ENCODE data around the gene LTN1.

Gene LTN1

DNA sequence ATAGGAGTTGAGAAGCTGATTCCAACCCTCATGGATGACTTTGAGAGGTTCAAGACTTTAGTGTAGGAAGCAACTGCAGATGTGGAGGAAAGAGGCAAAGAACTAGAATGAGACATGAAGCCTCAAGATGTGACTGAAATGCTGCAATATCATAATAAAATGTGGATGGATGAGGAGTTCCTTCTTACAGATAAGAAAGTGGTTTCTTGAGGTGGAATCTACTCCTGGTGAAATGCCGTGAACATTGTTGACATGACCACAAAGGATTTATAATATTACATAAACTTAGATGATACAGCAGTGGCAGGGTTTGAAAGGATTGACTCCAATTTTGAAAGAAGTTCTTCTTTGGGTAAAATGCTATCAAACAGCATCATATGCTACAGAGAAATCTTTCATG is 28.8 kb downstream of the LTN1 start:
- no peaks in the 10 kb centered on the region for H4K20me1 ChIP-seq (ENCODE audit: control insufficient read depth, insufficient read depth, low read depth, low read length)
- H3K4me3 ChIP-seq (ENCODE audit: low read length), result no peak overlapping the region
- no peaks in the 10 kb centered on the region for H3K9me2 ChIP-seq (replicated peaks; ENCODE audit: control insufficient read depth, low read length)
- no peak overlapping the region for H3K27ac ChIP-seq (ENCODE audit: low read depth, low read length)
- H3K4me1 ChIP-seq (ENCODE audit: control insufficient read depth, low read length), result no peaks in the 10 kb centered on the region
- TF ChIP-seq EZH2phosphoT487 (IDR thresholded peaks at IDR 0.05; ENCODE audit: borderline replicate concordance, low read length), result no peak
- TF ChIP-seq, protein P1, sequence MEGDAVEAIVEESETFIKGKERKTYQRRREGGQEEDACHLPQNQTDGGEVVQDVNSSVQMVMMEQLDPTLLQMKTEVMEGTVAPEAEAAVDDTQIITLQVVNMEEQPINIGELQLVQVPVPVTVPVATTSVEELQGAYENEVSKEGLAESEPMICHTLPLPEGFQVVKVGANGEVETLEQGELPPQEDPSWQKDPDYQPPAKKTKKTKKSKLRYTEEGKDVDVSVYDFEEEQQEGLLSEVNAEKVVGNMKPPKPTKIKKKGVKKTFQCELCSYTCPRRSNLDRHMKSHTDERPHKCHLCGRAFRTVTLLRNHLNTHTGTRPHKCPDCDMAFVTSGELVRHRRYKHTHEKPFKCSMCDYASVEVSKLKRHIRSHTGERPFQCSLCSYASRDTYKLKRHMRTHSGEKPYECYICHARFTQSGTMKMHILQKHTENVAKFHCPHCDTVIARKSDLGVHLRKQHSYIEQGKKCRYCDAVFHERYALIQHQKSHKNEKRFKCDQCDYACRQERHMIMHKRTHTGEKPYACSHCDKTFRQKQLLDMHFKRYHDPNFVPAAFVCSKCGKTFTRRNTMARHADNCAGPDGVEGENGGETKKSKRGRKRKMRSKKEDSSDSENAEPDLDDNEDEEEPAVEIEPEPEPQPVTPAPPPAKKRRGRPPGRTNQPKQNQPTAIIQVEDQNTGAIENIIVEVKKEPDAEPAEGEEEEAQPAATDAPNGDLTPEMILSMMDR (IDR thresholded peaks at IDR 0.05; ENCODE audit: low read depth, low read length, poor library complexity, severe bottlenecking), result no peak
- no peaks in the 10 kb centered on the region for H3F3A ChIP-seq (ENCODE audit: control insufficient read depth, insufficient read depth)
- H3K9me3 ChIP-seq (ENCODE audit: control insufficient read depth, insufficient read depth, low read length), result no peaks in the 10 kb centered on the region
- no peaks in the 10 kb centered on the region for H3K27me3 ChIP-seq (ENCODE audit: control insufficient read depth, low read length)
- H3K36me3 ChIP-seq (ENCODE audit: control insufficient read depth, low read length), result peaks cover 76% of the 10 kb centered on the region
- no peaks in the 10 kb centered on the region for H3K79me2 ChIP-seq (ENCODE audit: control insufficient read depth, low read length)
- H3K4me2 ChIP-seq (ENCODE audit: low read length), result no peak overlapping the region

DNA sequence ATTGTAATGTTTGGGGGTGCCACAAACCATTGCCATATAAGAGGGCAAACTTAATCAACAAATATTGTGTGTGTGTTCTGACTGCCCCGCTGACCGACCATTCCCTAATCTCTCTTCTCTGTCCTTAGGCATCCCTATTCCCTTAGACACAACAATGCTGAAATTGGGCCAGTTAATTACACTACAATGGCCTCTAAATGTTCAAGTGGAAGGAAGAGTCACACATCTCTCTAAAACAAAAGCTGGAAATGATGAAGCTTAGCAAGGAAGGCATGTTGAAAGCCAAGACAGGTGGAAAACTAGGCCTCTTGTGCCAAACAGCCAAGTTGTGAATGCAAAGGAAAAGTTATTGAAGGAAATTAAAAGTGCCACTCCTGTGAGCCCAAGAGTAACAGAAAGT is 30.2 kb downstream of the LTN1 start:
- Histone ChIP-seq H3K4me3 (ENCODE audit: low read length) (no peak overlapping the region), H3K9me3 (ENCODE audit: control insufficient read depth, insufficient read depth, low read length) (no peaks in the 10 kb centered on the region), H3K4me1 (ENCODE audit: control insufficient read depth, low read length) (no peaks in the 10 kb centered on the region), H3K27ac (ENCODE audit: low read depth, low read length) (no peak overlapping the region), H3K9me2 (replicated peaks; ENCODE audit: control insufficient read depth, low read length) (no peaks in the 10 kb centered on the region), H3K27me3 (ENCODE audit: control insufficient read depth, low read length) (no peaks in the 10 kb centered on the region), H3F3A (ENCODE audit: control insufficient read depth, insufficient read depth) (no peaks in the 10 kb centered on the region), H3K36me3 (ENCODE audit: control insufficient read depth, low read length) (peaks cover 76% of the 10 kb centered on the region), H3K4me2 (ENCODE audit: low read length) (no peak overlapping the region), H3K79me2 (ENCODE audit: control insufficient read depth, low read length) (no peaks in the 10 kb centered on the region), H4K20me1 (ENCODE audit: control insufficient read depth, insufficient read depth, low read depth, low read length) (no peaks in the 10 kb centered on the region)
- TF ChIP-seq, protein P1 (IDR thresholded peaks at IDR 0.05; ENCODE audit: low read depth, low read length, poor library complexity, severe bottlenecking), result no peak
- no peak for TF ChIP-seq EZH2phosphoT487 (IDR thresholded peaks at IDR 0.05; ENCODE audit: borderline replicate concordance, low read length)

DNA sequence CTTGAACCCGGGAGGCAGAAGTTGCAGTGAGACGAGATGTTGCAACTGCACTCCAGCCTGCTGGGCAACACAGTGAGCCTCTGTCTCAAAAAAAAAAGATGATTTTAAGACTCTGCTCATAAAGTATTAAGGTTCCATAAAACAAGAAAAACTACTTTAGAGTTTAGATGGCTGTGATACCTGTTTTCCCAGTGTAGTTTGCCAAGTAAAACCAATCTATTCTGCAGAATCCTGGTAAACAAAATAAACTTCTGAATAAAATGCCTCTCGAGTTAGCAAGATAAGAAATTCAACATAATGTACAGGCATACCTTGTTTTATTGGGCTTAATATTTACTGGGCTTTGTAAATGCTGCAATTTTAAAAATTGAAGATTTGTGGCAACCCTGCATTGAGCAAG is 30.8 kb downstream of the LTN1 start:
- H3K36me3 ChIP-seq (ENCODE audit: control insufficient read depth, low read length), result peaks cover 76% of the 10 kb centered on the region
- no peaks in the 10 kb centered on the region for H3K27me3 ChIP-seq (ENCODE audit: control insufficient read depth, low read length)
- no peaks in the 10 kb centered on the region for H3K79me2 ChIP-seq (ENCODE audit: control insufficient read depth, low read length)
- no peaks in the 10 kb centered on the region for H3K9me2 ChIP-seq (replicated peaks; ENCODE audit: control insufficient read depth, low read length)
- H3K4me3 ChIP-seq (ENCODE audit: low read length), result no peak overlapping the region
- no peak for TF ChIP-seq EZH2phosphoT487 (IDR thresholded peaks at IDR 0.05; ENCODE audit: borderline replicate concordance, low read length)
- TF ChIP-seq, protein P1 (IDR thresholded peaks at IDR 0.05; ENCODE audit: low read depth, low read length, poor library complexity, severe bottlenecking), result no peak
- H3F3A ChIP-seq (ENCODE audit: control insufficient read depth, insufficient read depth), result no peaks in the 10 kb centered on the region
- H3K4me2 ChIP-seq (ENCODE audit: low read length), result no peak overlapping the region
- H4K20me1 ChIP-seq (ENCODE audit: control insufficient read depth, insufficient read depth, low read depth, low read length), result no peaks in the 10 kb centered on the region
- no peaks in the 10 kb centered on the region for H3K9me3 ChIP-seq (ENCODE audit: control insufficient read depth, insufficient read depth, low read length)
- no peak overlapping the region for H3K27ac ChIP-seq (ENCODE audit: low read depth, low read length)
- H3K4me1 ChIP-seq (ENCODE audit: control insufficient read depth, low read length), result no peaks in the 10 kb centered on the region

DNA sequence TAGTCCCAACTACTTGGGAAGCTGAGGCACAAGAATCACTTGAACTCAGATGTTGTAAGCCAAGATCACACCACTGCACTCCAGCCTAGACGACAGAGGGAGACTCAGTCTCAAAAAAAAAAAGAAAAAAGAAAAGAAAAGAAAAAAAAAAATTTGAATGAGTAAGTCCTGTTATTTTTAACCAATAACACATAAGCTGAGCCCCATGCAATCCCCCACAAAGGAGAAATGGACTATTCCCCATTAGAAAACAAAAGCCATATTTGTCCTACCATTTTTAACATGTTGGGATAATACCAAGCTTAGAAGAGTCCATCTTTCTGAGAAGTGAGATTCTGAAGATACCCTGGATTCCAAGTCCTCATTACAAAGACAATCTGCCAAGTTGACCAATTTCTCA is 32.4 kb downstream of the LTN1 start:
- Histone ChIP-seq H3F3A (ENCODE audit: control insufficient read depth, insufficient read depth) (no peaks in the 10 kb centered on the region), H3K9me3 (ENCODE audit: control insufficient read depth, insufficient read depth, low read length) (no peaks in the 10 kb centered on the region), H3K27me3 (ENCODE audit: control insufficient read depth, low read length) (no peaks in the 10 kb centered on the region), H3K27ac (ENCODE audit: low read depth, low read length) (no peak overlapping the region), H4K20me1 (ENCODE audit: control insufficient read depth, insufficient read depth, low read depth, low read length) (no peaks in the 10 kb centered on the region), H3K4me2 (ENCODE audit: low read length) (no peak overlapping the region), H3K4me1 (ENCODE audit: control insufficient read depth, low read length) (no peaks in the 10 kb centered on the region), H3K4me3 (ENCODE audit: low read length) (no peak overlapping the region), H3K79me2 (ENCODE audit: control insufficient read depth, low read length) (no peaks in the 10 kb centered on the region), H3K9me2 (replicated peaks; ENCODE audit: control insufficient read depth, low read length) (no peaks in the 10 kb centered on the region), H3K36me3 (ENCODE audit: control insufficient read depth, low read length) (peaks cover 73% of the 10 kb centered on the region)
- TF ChIP-seq EZH2phosphoT487 (IDR thresholded peaks at IDR 0.05; ENCODE audit: borderline replicate concordance, low read length), result no peak
- TF ChIP-seq, protein P1 (IDR thresholded peaks at IDR 0.05; ENCODE audit: low read depth, low read length, poor library complexity, severe bottlenecking), result no peak
